Measurements from ENCODE around the gene MMEL1.
A peak's percentile ranks its signal among the peaks of the same experiment; 100 is the strongest.

Gene MMEL1

GRCh38 chr1:2561898-2562895 lies 70.6 kb downstream of the MMEL1 start:
- TF ChIP-seq CTCF (IDR thresholded peaks at IDR 0.05), result peak; percentile 25
- Mint-ChIP-seq H3K9me3 (no peaks in the 10 kb centered on the region), H3K4me1 (peaks cover 29% of the 10 kb centered on the region), H3K27me3 (ENCODE audit: low read depth, poor library complexity) (peaks cover 7% of the 10 kb centered on the region), H3K27ac (no peak overlapping the region), H3K4me3 (no peak overlapping the region), H3K36me3 (ENCODE audit: low read depth) (no peaks in the 10 kb centered on the region)
- DNase-seq, result no peak

DNA sequence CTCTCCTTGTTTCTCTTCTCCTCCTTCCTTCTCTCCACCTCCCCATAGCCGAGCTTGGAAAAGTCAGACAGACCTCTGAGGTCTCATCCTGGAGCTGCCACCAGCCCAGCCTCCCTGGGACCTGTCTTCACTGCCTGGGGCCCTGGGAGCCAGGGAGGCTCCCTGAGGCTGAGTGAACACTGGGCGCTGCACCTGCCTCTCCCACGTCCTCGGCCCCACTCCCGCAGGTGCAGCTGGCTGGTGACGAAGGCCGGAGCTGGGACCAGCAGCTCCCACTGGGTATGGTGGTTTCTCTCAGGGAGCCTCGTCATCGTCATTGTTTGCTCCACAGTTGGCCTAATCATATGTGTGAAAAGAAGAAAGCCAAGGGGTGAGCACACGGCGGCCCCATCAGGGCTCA lies 71.4 kb downstream of the MMEL1 start:
- Mint-ChIP-seq H3K4me1 (peaks cover 34% of the 10 kb centered on the region), H3K36me3 (ENCODE audit: low read depth) (no peaks in the 10 kb centered on the region), H3K27ac (no peak overlapping the region), H3K4me3 (no peak overlapping the region), H3K9me3 (no peaks in the 10 kb centered on the region), H3K27me3 (ENCODE audit: low read depth, poor library complexity) (peaks cover 7% of the 10 kb centered on the region)
- no peak for TF ChIP-seq CTCF (IDR thresholded peaks at IDR 0.05)
- DNase-seq, result no peak

DNA sequence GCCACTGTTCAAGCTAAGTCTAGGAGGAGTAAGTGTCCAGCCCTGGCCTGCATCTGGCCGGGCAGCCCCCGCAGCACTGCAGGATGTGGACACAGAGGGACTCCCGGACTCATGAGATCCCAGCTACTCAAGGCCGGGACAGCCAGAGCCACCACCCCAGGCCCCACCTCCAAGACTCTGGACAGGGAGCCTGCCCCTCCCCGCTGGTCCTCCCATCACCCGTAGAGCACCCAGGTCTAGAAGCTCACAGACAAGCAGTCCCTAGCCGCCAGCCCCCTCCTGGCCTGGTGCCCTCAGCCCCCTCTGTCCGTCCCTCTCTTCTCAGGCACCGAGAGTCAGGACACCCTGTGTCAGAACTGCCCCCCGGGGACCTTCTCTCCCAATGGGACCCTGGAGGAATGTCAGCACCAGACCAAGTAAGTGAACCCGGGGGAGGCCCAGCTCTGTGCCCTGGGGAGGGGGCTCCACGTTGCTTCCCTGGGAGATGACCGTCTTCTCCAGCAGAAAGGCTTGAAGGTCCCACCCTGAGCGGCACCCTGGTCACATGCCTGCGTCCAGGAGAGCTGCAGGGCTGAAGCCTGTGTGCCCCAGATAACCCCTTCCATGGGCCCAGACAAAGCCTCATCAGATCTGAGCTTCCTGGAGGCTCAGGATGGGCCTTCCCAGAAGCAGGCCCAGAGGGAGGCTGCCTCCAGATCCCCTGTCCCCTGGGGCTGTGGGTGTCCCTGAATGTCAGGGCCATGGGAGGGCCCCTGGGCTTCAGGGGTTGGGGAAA lies 72.3 kb downstream of the MMEL1 start:
- H3K9me3 Mint-ChIP-seq, result no peaks in the 10 kb centered on the region
- H3K4me1 Mint-ChIP-seq, result peaks cover 33% of the 10 kb centered on the region
- H3K36me3 Mint-ChIP-seq (ENCODE audit: low read depth), result no peaks in the 10 kb centered on the region
- peaks cover 4% of the 10 kb centered on the region for H3K27me3 Mint-ChIP-seq (ENCODE audit: low read depth, poor library complexity)
- H3K27ac Mint-ChIP-seq, result no peak overlapping the region
- no peak for TF ChIP-seq CTCF (IDR thresholded peaks at IDR 0.05)
- no peak for DNase-seq
- H3K4me3 Mint-ChIP-seq, result no peak overlapping the region

- Mint-ChIP-seq H3K27ac (no peak overlapping the region), H3K27me3 (ENCODE audit: low read depth, poor library complexity) (peaks cover 5% of the 10 kb centered on the region), H3K9me3 (no peaks in the 10 kb centered on the region), H3K4me3 (no peak overlapping the region), H3K36me3 (ENCODE audit: low read depth) (no peaks in the 10 kb centered on the region), H3K4me1 (peaks cover 25% of the 10 kb centered on the region)
- no peak for TF ChIP-seq CTCF (IDR thresholded peaks at IDR 0.05)
- DNase-seq, result no peak
These were observed 73.1 kb downstream of the MMEL1 start for GRCh38 chr1:2559509-2560298.

- H3K27ac Mint-ChIP-seq, result no peak overlapping the region
- no peaks in the 10 kb centered on the region for H3K36me3 Mint-ChIP-seq (ENCODE audit: low read depth)
- peaks cover 12% of the 10 kb centered on the region for H3K27me3 Mint-ChIP-seq (ENCODE audit: low read depth, poor library complexity)
- peaks cover 28% of the 10 kb centered on the region for H3K4me1 Mint-ChIP-seq
- H3K9me3 Mint-ChIP-seq, result no peaks in the 10 kb centered on the region
- H3K4me3 Mint-ChIP-seq, result no peak overlapping the region
- no peak for DNase-seq
- no peak for TF ChIP-seq CTCF (IDR thresholded peaks at IDR 0.05)
These were observed 74.0 kb downstream of the MMEL1 start for GRCh38 chr1:2558861-2559260.

All from nephron progenitor cell (in vitro differentiated cells).